ENCODE measurements around the gene FAM240A.

FAM240A gene

GRCh38 chr3:46628901-46629369 lies 16.6 kb downstream of the FAM240A start:
- no peak for DNase-seq

- DNase-seq = peak; percentile 71 to 74
Measured at GRCh38 chr3:46629551-46630517, 17.5 kb downstream of the FAM240A start.

GRCh38 chr3:46632792-46633191 lies 20.5 kb downstream of the FAM240A start:
- no peak for DNase-seq

GRCh38 chr3:46634856-46635255 lies 22.5 kb downstream of the FAM240A start:
- DNase-seq = no peak

- DNase-seq = no peak
Measured at GRCh38 chr3:46639221-46639620, 26.9 kb downstream of the FAM240A start.

GRCh38 chr3:46640927-46641326 lies 28.6 kb downstream of the FAM240A start:
- DNase-seq = no peak

- DNase-seq = no peak
Measured at GRCh38 chr3:46642971-46643370, 30.6 kb downstream of the FAM240A start.

- DNase-seq = no peak
Measured at GRCh38 chr3:46643701-46644100, 31.4 kb downstream of the FAM240A start.

GRCh38 chr3:46646700-46647099 lies 34.4 kb downstream of the FAM240A start:
- no peak for DNase-seq

GRCh38 chr3:46648096-46648495 lies 35.8 kb downstream of the FAM240A start:
- no peak for DNase-seq

GRCh38 chr3:46649436-46649835 lies 37.1 kb downstream of the FAM240A start:
- no peak for DNase-seq

GRCh38 chr3:46651084-46651483 lies 38.8 kb downstream of the FAM240A start:
- DNase-seq = no peak

- no peak for DNase-seq
Measured at GRCh38 chr3:46655271-46655670, 42.9 kb downstream of the FAM240A start.

GRCh38 chr3:46656778-46657556 lies 44.6 kb downstream of the FAM240A start:
- DNase-seq = no peak

- no peak for DNase-seq
Measured at GRCh38 chr3:46659285-46659684, 47.0 kb downstream of the FAM240A start.

- no peak for DNase-seq
Measured at GRCh38 chr3:46660003-46660402, 47.7 kb downstream of the FAM240A start.

GRCh38 chr3:46660543-46661523 lies 48.5 kb downstream of the FAM240A start:
- DNase-seq = no peak

- DNase-seq = no peak
Measured at GRCh38 chr3:46661776-46662766, 49.7 kb downstream of the FAM240A start.

- no peak for DNase-seq
Measured at GRCh38 chr3:46662771-46663551, 50.6 kb downstream of the FAM240A start.

GRCh38 chr3:46663591-46664135 lies 51.3 kb downstream of the FAM240A start:
- no peak for DNase-seq

All from stimulated activated CD4-positive, alpha-beta T cell treated with anti-CD3 and anti-CD28 coated beads, Interleukin-4, amount 100 ng/mL, for 4 hours (primary cell).